H1 (cell line): ENCODE measurements around the gene TEAD2. TPM values are rescaled to one million over a fixed set of nuclear protein-coding genes. Genes with fewer than 3 reads are reported as not detected.

Experiments
- CTCF ChIA-PET: fragments of 300-600 bp; sonication (Branson Sonifier 250); formaldehyde crosslinking; loops from one replicate; lab custom pipeline; 2021; ENCODE audit not compliant: partially characterized antibody; lab: Charles Lee
- POLR2A ChIA-PET: fragments of 300-600 bp; sonication (Branson Sonifier 250); formaldehyde crosslinking; loops from one replicate; lab custom pipeline; 2021; ENCODE audit warnings: inconsistent platforms; ENCODE audit not compliant: partially characterized antibody; lab: Charles Lee
- DNase-seq, 2 experiments: peaks; one replicate each; pipeline versions ENCODE4 v3.0.0 to v3.0.0-alpha.2; 2010 to 2022; ENCODE audit warnings: low spot score in 2 of 2, low read depth in 1 of 2, mixed read lengths in 1 of 2
- FAIRE-seq: peaks from 2 replicates; lab custom pipeline; 2011; peaks lifted over from hg19 to GRCh38; lab: Jason Lieb, UNC
- H2AFZ ChIP-seq: 2 replicates; pipeline ENCODE4 v1.8.1; 2012; ENCODE audit warnings: low read length, inconsistent platforms
- H2AK5ac ChIP-seq: 2 replicates; pipeline ENCODE4 v1.6.1; 2013; ENCODE audit warnings: low read depth, low read length
- H2BK120ac ChIP-seq: replicated peaks from 2 replicates; pipeline ENCODE3; 2013; ENCODE audit warnings: low read depth, low read length, inconsistent platforms
- H2BK12ac ChIP-seq: 2 replicates; pipeline ENCODE4 v1.6.1; 2013; ENCODE audit warnings: low read depth, low read length
- H2BK15ac ChIP-seq: 2 replicates; pipeline ENCODE4 v1.6.1; 2013; ENCODE audit warnings: low read length
- H2BK20ac ChIP-seq: 2 replicates; pipeline ENCODE4 v1.6.1; 2013; ENCODE audit warnings: low read length
- H2BK5ac ChIP-seq: 2 replicates; pipeline ENCODE4 v1.6.1; 2013; ENCODE audit warnings: low read depth, low read length
- H3K14ac ChIP-seq: 2 replicates; pipeline ENCODE4 v1.6.1; 2013; ENCODE audit warnings: inconsistent platforms; ENCODE audit not compliant: insufficient read length
- H3K18ac ChIP-seq: 2 replicates; pipeline ENCODE4 v1.6.1; 2013; ENCODE audit warnings: low read length; ENCODE audit errors: extremely low read depth
- H3K23ac ChIP-seq: 2 replicates; pipeline ENCODE4 v1.6.1; 2013; ENCODE audit warnings: inconsistent platforms; ENCODE audit not compliant: insufficient read length
- H3K23me2 ChIP-seq: 2 replicates; pipeline ENCODE4 v1.6.1; 2013; ENCODE audit warnings: low read depth, low read length
- H3K27ac ChIP-seq: 2 replicates; pipeline ENCODE4 v1.6.1; 2011; ENCODE audit warnings: low read depth, low read length, inconsistent platforms
- H3K27me3 ChIP-seq, 4 experiments: replicated peaks in 1 of 4; 1 replicate in 1 of 4; 2 replicates in 3 of 4; pipeline versions ENCODE4 v1.6.1 to v1.8.1; 2011 to 2013; ENCODE audit warnings: low read length in 3 of 4, mild to moderate bottlenecking in 3 of 4, inconsistent platforms in 2 of 4, mixed read lengths in 2 of 4, moderate library complexity in 1 of 4; ENCODE audit not compliant: control insufficient read depth in 3 of 4, insufficient read depth in 3 of 4; ENCODE audit errors: extremely low read depth in 1 of 4
- H3K36me3 ChIP-seq, 4 experiments: 2 replicates each; pipeline versions ENCODE4 v1.6.1 to v1.8.1; 2011 to 2013; ENCODE audit warnings: mild to moderate bottlenecking in 4 of 4, low read length in 3 of 4, moderate library complexity in 2 of 4, control low read depth in 1 of 4, inconsistent platforms in 1 of 4; ENCODE audit not compliant: insufficient read depth in 4 of 4, control insufficient read depth in 2 of 4
- H3K4ac ChIP-seq: replicated peaks from 2 replicates; pipeline ENCODE3; 2013; ENCODE audit warnings: low read length, low read depth, mixed read lengths, inconsistent platforms; ENCODE audit not compliant: insufficient read length
- H3K4me1 ChIP-seq, 4 experiments: replicated peaks in 1 of 4; 1 replicate in 1 of 4; 2 replicates in 3 of 4; pipeline versions ENCODE4 v1.6.1 to v1.8.1; 2011 to 2013; ENCODE audit warnings: low read length in 3 of 4, inconsistent platforms in 2 of 4, mixed read lengths in 1 of 4; ENCODE audit not compliant: insufficient read depth in 4 of 4, control insufficient read depth in 3 of 4
- H3K4me2 ChIP-seq, 2 experiments: 2 replicates each; pipeline versions ENCODE4 v1.6.1 to v1.8.1; 2011 to 2013; ENCODE audit warnings: low read depth in 2 of 2, low read length in 2 of 2, control low read depth in 1 of 2, inconsistent platforms in 1 of 2, mild to moderate bottlenecking in 1 of 2; ENCODE audit not compliant: insufficient read depth in 1 of 2
- H3K4me3 ChIP-seq, 4 experiments: fragments of 200-600, 300-600 bp in 1 of 4; sonication (generic), shearing (Covaris generic), sonication (Bioruptor Twin) in 1 of 4; 2 replicates each; pipeline versions ENCODE4 v1.5.1 to v1.8.1; 2011 to 2016; ENCODE audit warnings: low read length in 4 of 4, low read depth in 3 of 4, control low read depth in 2 of 4, inconsistent platforms in 2 of 4, mild to moderate bottlenecking in 2 of 4, mixed read lengths in 1 of 4, moderate library complexity in 1 of 4; ENCODE audit not compliant: insufficient read depth in 2 of 4; ENCODE audit errors: extremely low read depth in 1 of 4
- H3K56ac ChIP-seq: replicated peaks from 2 replicates; pipeline ENCODE3; 2013; ENCODE audit warnings: low read depth, mild to moderate bottlenecking, mixed read lengths, low read length, inconsistent platforms; ENCODE audit not compliant: insufficient read length
- H3K79me1 ChIP-seq: 2 replicates; pipeline ENCODE4 v1.6.1; 2013; ENCODE audit warnings: low read depth, low read length, control low read depth
- H3K79me2 ChIP-seq, 2 experiments: 2 replicates each; pipeline versions ENCODE4 v1.6.1 to v1.8.1; 2012 to 2013; ENCODE audit warnings: low read length in 2 of 2, mild to moderate bottlenecking in 2 of 2, inconsistent platforms in 1 of 2; ENCODE audit not compliant: insufficient read depth in 2 of 2, control insufficient read depth in 1 of 2
- H3K9ac ChIP-seq, 4 experiments: replicated peaks in 1 of 4; 1 replicate in 1 of 4; 2 replicates in 3 of 4; pipeline versions ENCODE4 v1.6.1 to v1.8.1; 2011 to 2013; ENCODE audit warnings: low read depth in 3 of 4, low read length in 3 of 4, control low read depth in 2 of 4, mild to moderate bottlenecking in 2 of 4, moderate library complexity in 2 of 4, inconsistent platforms in 1 of 4; ENCODE audit errors: extremely low read depth in 1 of 4
- H3K9me3 ChIP-seq, 2 experiments: 2 replicates each; pipeline versions ENCODE4 v1.6.1 to v1.8.1; 2012 to 2013; ENCODE audit warnings: mild to moderate bottlenecking in 2 of 2, moderate library complexity in 2 of 2, control low read depth in 1 of 2, inconsistent platforms in 1 of 2, low read depth in 1 of 2, low read length in 1 of 2, mixed read lengths in 1 of 2; ENCODE audit not compliant: insufficient read depth in 2 of 2
- H4K20me1 ChIP-seq, 2 experiments: replicated peaks in 1 of 2; 2 replicates each; pipeline versions ENCODE3 to v1.8.1; 2011 to 2013; ENCODE audit warnings: inconsistent platforms in 2 of 2, low read length in 2 of 2, mild to moderate bottlenecking in 1 of 2; ENCODE audit not compliant: insufficient read depth in 2 of 2, control insufficient read depth in 1 of 2
- H4K5ac ChIP-seq: 2 replicates; pipeline ENCODE4 v1.6.1; 2013; ENCODE audit warnings: low read length, low read depth, mixed read lengths, inconsistent platforms; ENCODE audit not compliant: insufficient read length
- H4K8ac ChIP-seq: 2 replicates; pipeline ENCODE4 v1.8.0; 2013; ENCODE audit warnings: mild to moderate bottlenecking, moderate library complexity, low read length, inconsistent platforms; ENCODE audit not compliant: insufficient read depth; ENCODE audit errors: extremely low read depth
- H4K91ac ChIP-seq: replicated peaks from 2 replicates; pipeline ENCODE3; 2013; ENCODE audit warnings: low read length, mixed read lengths, inconsistent platforms; ENCODE audit not compliant: insufficient read length
- RAD21 ChIP-seq, 2 experiments: IDR thresholded peaks in 1 of 2; conservative IDR thresholded peaks in 1 of 2; 2 replicates each; pipeline ENCODE4 v1.6.1; 2011; ENCODE audit warnings: low read depth in 2 of 2, low read length in 2 of 2, improper control_type of control experiment in 1 of 2, inconsistent platforms in 1 of 2, mild to moderate bottlenecking in 1 of 2, moderate library complexity in 1 of 2
- WGBS, 2 experiments: shearing (Covaris generic) in 1 of 2; methylation state at CpG; one replicate each; pipeline versions ENCODE4 v1.1.6 to v1.1.7; 2013 to 2015; ENCODE audit warnings: low lambda C conversion rate in 2 of 2, mixed read lengths in 2 of 2, inconsistent platforms in 1 of 2, low coverage in 1 of 2, missing lambda C conversion rate in 1 of 2; ENCODE audit not compliant: insufficient replicate concordance in 2 of 2, insufficient coverage in 1 of 2, insufficient read length in 1 of 2; ENCODE audit errors: extremely low coverage in 1 of 2, missing lambda C conversion rate in 1 of 2; 5-methylcytosine and 5-hydroxymethylcytosine counted together
- polyA plus RNA-seq, 7 experiments: library from polyadenylated mRNA; depleted of rRNA in 3 of 7; stranded (reverse) in 5 of 7; unstranded in 2 of 7; fragments of >200 nt in 5 of 7; fragments of 200-250 nt in 2 of 7; gene quantifications; 1 replicate in 5 of 7; 2 replicates in 1 of 7; 4 replicates in 1 of 7; pipeline versions ENCODE4 v1.2.1 to v1.2.3, GENCODE V29; 2011 to 2013; ENCODE audit warnings: missing spikeins in 2 of 7, mixed read lengths in 2 of 7
- total RNA-seq: library from RNA; stranded (reverse); fragmentation: NEBNext Ultra II Directional; extraction: Animal tissue kit (Norgen Biotek cat#: 25700); gene quantifications from 2 replicates; pipeline ENCODE4 v1.2.1, GENCODE V29; 2021
- TF ChIP-seq, protein P1 (sequence below): IDR thresholded peaks from 2 replicates; pipeline ENCODE4 v1.6.1; 2012; ENCODE audit warnings: inconsistent platforms

TEAD2 gene
- total and polyA plus RNA-seq, 2 of the 8 experiments (the other 6 are each of a cell fraction or from before 2014, with no cell fraction given), result 87.6 to 146 TPM

GRCh38 chr19:49382639-49383038 lies 20.4 kb upstream of the TEAD2 start:
- DNase-seq, result no peak
- Histone ChIP-seq H3K79me2 (no peaks in the 10 kb centered on the region), H3K9me3 (peaks cover 0 to 7% of the 10 kb centered on the region in 2 experiments; a peak in 3 of 4 replicates), H2BK20ac (no peak overlapping the region), H2AK5ac (no peak overlapping the region), H2BK5ac (no peak overlapping the region), H4K8ac (no peak overlapping the region), H3K9ac (no peak overlapping the region), H2BK15ac (no peak overlapping the region), H3K23me2 (no peaks in the 10 kb centered on the region)
- WGBS, 2 experiments, result 94% methylated on average over 5 of the region's 5 CpGs; no CpG with 5 or more reads in 1 of the 2 experiments
- CTCF ChIA-PET, result interaction anchor here (1.2 to 2.0 kb wide), 2 partner anchors 9 to 12 kb away, joined by 3 to 11 read pairs; no protein-coding TSS in a partner anchor
- no peak for TF ChIP-seq RAD21 (IDR thresholded peaks at IDR 0.05 in 1 of 2, conservative IDR thresholded peaks at IDR 0.05 in 1 of 2; ENCODE audit: low read depth in 2 of 2, low read length in 2 of 2)
- TF ChIP-seq, protein P1, sequence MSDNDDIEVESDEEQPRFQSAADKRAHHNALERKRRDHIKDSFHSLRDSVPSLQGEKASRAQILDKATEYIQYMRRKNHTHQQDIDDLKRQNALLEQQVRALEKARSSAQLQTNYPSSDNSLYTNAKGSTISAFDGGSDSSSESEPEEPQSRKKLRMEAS, result no peak
- TF ChIP-seq, all 59 proteins: peak for 0
- POLR2A ChIA-PET, result no interaction called here
- Histone ChIP-seq H3K4me1 (no peaks in the 10 kb centered on the region), H3K4ac (no peak overlapping the region), H3K27me3 (no peaks in the 10 kb centered on the region), H4K5ac (no peak overlapping the region), H3K4me3 (no peak overlapping the region), H2BK120ac (no peak overlapping the region), H3K18ac (no peak overlapping the region), H4K91ac (no peak overlapping the region), H2AFZ (no peak overlapping the region), H3K4me2 (no peak overlapping the region), H4K20me1 (no peaks in the 10 kb centered on the region), H3K56ac (no peak overlapping the region), H3K14ac (no peak overlapping the region), H2BK12ac (no peak overlapping the region), H3K79me1 (no peaks in the 10 kb centered on the region), H3K23ac (no peak overlapping the region), H3K36me3 (no peaks in the 10 kb centered on the region), H3K27ac (no peak overlapping the region)
- FAIRE-seq, result no peak
